DOHH2 (cell line): Measurements from ENCODE around the gene MCFD2.

Experiments used
- CTCF ChIP-seq: fragments of 200-600 bp; sonication (generic); IDR thresholded peaks from one replicate; pipeline ENCODE4 v1.5.1; 2014; ENCODE audit warnings: antibody characterized with exemption, mild to moderate bottlenecking, low read depth, low read length; ENCODE audit not compliant: poor library complexity, severe bottlenecking
- EZH2phosphoT487 ChIP-seq: fragments of 200-600 bp; sonication (generic); IDR thresholded peaks from 2 replicates; pipeline ENCODE4 v1.6.1; 2017; ENCODE audit warnings: borderline replicate concordance, mild to moderate bottlenecking, antibody characterized with exemption, low read length, moderate library complexity, mixed read lengths

DNA sequence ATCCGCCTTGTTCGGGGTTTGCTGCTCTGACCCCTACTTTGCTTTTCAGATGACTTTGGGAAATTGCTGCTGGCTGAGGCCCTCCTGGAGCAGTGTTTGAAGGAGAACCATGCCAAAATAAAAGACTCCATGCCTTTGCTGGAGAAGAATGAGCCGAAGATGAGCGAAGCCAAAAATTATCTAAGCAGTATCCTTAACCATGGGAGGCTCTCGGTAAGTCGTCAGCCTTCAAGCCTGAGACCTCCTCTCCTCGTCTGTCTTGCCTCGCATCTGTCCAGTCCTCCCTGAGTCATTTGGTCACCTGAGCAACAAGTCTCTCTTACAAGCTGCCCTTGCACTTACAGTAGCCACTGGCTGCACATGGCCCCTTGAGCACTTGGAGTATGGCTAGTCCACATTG, 34.7 kb upstream of the MCFD2 start:
- TF ChIP-seq CTCF (no peak), EZH2phosphoT487 (no peak)
